Measurements from ENCODE around the gene VTI1A.

DNA sequence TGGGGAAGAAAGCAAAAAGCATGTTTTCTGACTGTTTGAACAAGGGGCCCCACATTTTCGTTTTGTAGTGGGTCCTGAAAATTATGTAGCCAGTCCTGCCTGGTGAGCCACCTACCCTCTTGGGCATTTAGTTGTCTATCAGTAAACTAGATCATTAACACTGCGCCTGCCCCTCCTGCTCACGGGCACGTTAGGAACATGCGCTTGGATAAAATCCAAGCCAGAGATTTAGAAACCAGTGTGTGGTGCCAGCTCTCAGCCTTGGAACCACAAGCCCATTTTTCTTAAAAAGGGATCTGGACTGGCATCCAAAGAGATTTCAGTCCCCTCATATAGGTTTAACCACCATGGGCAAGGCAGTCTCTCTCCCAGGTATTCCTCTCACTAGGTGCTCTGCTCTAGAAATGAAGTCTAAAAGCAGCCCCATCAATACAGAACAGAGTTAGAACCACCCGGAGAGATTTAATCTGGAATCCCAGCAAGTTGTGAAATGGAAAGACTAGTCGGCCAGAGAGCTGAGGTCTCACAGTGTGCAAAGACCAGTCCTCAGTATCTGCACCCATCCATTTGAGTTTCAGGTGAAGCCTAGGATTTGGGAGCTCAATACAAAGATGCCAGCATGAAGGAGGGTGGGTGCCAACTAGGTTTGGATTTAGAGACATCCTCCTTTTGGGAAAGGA is 379.1 kb downstream of the VTI1A start:
- TF ChIP-seq, protein P1, sequence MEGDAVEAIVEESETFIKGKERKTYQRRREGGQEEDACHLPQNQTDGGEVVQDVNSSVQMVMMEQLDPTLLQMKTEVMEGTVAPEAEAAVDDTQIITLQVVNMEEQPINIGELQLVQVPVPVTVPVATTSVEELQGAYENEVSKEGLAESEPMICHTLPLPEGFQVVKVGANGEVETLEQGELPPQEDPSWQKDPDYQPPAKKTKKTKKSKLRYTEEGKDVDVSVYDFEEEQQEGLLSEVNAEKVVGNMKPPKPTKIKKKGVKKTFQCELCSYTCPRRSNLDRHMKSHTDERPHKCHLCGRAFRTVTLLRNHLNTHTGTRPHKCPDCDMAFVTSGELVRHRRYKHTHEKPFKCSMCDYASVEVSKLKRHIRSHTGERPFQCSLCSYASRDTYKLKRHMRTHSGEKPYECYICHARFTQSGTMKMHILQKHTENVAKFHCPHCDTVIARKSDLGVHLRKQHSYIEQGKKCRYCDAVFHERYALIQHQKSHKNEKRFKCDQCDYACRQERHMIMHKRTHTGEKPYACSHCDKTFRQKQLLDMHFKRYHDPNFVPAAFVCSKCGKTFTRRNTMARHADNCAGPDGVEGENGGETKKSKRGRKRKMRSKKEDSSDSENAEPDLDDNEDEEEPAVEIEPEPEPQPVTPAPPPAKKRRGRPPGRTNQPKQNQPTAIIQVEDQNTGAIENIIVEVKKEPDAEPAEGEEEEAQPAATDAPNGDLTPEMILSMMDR (conservative IDR thresholded peaks at IDR 0.05; ENCODE audit: low read depth, low read length), result no peak
- TF ChIP-seq POLR2A (IDR thresholded peaks at IDR 0.05; ENCODE audit: low read depth, low read length) (no peak), SMC3 (IDR thresholded peaks at IDR 0.05; ENCODE audit: low read depth, low read length) (no peak)
- TF ChIP-seq, protein P2, sequence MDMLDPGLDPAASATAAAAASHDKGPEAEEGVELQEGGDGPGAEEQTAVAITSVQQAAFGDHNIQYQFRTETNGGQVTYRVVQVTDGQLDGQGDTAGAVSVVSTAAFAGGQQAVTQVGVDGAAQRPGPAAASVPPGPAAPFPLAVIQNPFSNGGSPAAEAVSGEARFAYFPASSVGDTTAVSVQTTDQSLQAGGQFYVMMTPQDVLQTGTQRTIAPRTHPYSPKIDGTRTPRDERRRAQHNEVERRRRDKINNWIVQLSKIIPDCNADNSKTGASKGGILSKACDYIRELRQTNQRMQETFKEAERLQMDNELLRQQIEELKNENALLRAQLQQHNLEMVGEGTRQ (IDR thresholded peaks at IDR 0.05; ENCODE audit: low read depth, low read length), result no peak

Data from IMR-90 (cell line).